ENCODE measurements around the gene CNTN4. TPM values are rescaled to one million over a fixed set of nuclear protein-coding genes. Genes with fewer than 3 reads are reported as not detected.
A peak's percentile ranks its signal among the peaks of the same experiment; 100 is the strongest.

CNTN4 gene
- total RNA-seq, 2 donors from 2014 or later = 13.0 to 50.1 TPM

DNA sequence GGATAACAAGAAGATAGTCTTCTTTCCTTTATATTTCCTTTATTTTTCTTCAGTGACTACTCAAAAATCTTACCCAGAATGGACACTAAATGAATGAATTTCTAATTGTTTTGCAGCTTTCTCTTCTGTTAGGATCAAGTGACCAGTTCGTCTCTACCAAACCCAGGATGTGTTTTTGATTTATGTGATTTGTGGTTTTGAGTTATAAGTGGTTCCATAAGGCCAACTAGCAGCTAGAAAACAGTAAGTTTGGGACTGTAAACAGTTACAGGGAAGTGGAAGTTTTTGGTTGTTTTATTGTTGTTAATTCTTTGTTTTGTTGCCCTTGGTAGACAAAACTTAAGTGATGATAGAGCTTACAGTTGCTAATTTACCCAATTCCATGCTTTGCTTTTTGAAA is 555.0 kb downstream of the CNTN4 start:
- Histone ChIP-seq H3K36me3 (replicated peaks in 1 of 2; ENCODE audit: insufficient read depth in 1 of 2, low read depth in 2 of 2) (no peaks in the 10 kb centered on the region), H3K27ac (no peak overlapping the region), H3K4me3 (no peak overlapping the region), H3K4me1 (peaks cover 11% of the 10 kb centered on the region), H3K9me3 (no peaks in the 10 kb centered on the region), H3K27me3 (no peaks in the 10 kb centered on the region)
- no peak for DNase-seq
- intact Hi-C loops (cut with DNase I) = no loop called here
- no peak for ATAC-seq
- TF ChIP-seq, protein P1, sequence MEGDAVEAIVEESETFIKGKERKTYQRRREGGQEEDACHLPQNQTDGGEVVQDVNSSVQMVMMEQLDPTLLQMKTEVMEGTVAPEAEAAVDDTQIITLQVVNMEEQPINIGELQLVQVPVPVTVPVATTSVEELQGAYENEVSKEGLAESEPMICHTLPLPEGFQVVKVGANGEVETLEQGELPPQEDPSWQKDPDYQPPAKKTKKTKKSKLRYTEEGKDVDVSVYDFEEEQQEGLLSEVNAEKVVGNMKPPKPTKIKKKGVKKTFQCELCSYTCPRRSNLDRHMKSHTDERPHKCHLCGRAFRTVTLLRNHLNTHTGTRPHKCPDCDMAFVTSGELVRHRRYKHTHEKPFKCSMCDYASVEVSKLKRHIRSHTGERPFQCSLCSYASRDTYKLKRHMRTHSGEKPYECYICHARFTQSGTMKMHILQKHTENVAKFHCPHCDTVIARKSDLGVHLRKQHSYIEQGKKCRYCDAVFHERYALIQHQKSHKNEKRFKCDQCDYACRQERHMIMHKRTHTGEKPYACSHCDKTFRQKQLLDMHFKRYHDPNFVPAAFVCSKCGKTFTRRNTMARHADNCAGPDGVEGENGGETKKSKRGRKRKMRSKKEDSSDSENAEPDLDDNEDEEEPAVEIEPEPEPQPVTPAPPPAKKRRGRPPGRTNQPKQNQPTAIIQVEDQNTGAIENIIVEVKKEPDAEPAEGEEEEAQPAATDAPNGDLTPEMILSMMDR (IDR thresholded peaks at IDR 0.05) = no peak
- no peak for TF ChIP-seq POLR2A (IDR thresholded peaks at IDR 0.05)
- WGBS, 2 donors = 39 to 42% methylated on average over 1 of the region's 1 CpG

DNA sequence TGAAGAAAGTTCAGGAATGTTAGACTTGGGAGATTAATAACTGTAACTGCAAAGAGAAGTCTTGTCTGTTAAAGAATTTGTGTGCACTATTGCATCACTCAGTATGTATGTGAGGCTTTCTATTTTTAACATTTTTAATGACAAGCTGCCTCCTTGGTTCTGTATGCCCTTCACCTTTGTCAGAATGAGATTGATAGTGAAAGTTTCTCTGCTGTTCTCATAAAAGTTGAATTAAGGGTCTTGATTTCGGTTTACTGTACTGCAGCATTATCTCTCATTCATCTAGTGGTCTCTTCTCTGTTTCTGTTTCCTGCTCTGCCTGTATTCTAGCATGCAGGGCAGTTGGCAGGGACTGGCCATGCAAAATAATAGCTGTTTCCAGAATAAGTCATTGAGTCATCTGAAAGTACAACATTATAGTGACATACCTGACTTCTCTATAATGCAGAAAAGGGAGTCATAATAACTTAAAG is 556.6 kb downstream of the CNTN4 start:
- 8 to 10% methylated on average over 1 of the region's 1 CpG for WGBS, 2 donors
- H3K36me3 ChIP-seq (replicated peaks in 1 of 2; ENCODE audit: insufficient read depth in 1 of 2, low read depth in 2 of 2) = no peaks in the 10 kb centered on the region
- peak overlapping the region in 3 of 4 donors; percentile 6 to 44 (median 33) for H3K27ac ChIP-seq
- TF ChIP-seq POLR2A (IDR thresholded peaks at IDR 0.05) = no peak
- TF ChIP-seq, protein P1 (IDR thresholded peaks at IDR 0.05) = no peak
- H3K9me3 ChIP-seq = no peaks in the 10 kb centered on the region
- no peak for DNase-seq
- no peak overlapping the region for H3K4me3 ChIP-seq
- H3K4me1 ChIP-seq = peaks cover 11% of the 10 kb centered on the region
- no peaks in the 10 kb centered on the region for H3K27me3 ChIP-seq
- peak; percentile 47 for ATAC-seq
- intact Hi-C loops (cut with DNase I) = no loop called here

DNA sequence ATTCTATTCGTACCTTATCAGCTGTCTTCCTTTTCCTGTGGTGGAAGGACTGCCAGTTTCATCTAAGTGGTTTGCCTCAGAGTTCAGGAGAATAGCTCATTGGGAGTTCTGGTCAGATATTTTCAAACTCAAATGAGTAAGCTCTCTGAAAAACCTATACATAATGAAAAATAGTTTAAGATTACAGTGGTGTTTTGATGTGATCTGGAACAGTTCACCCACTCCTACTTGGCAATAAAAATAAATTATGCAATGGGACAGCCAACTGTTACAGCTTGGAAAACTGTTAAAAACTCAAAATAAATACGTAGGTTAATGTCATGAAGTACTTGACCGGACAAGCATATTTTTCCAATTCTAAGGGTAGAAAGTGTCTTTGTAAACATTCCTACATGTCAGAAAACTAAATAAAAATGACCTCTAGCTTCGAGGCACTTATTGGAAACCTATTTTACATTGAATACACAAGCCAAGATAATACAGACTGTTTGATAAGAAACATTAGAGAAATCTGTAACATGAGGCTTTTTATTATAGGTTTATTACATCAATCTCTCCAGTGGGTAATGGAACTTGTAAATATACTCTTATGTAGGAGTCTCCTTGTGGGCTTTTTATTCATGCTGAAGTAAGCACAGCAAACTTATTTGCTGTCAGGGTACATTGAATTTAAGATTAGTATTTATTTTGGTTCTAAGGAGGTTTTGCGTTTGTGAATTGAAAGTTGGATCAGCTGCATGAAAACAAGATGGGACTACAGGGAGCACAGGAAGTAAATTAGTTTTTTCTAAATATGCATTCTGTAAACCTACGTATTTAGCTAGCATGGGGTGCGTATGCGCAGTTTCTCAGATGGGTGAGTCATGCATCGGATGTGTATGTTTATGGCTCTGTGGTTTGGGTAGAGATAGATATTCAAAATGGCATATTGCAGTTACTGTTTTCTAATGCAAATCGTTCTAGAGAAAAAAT is 558.4 kb downstream of the CNTN4 start:
- no peak for DNase-seq
- ATAC-seq = no peak
- Histone ChIP-seq H3K27me3 (no peaks in the 10 kb centered on the region), H3K9me3 (no peaks in the 10 kb centered on the region), H3K4me3 (no peak overlapping the region), H3K4me1 (peaks cover 11% of the 10 kb centered on the region), H3K36me3 (replicated peaks in 1 of 2; ENCODE audit: insufficient read depth in 1 of 2, low read depth in 2 of 2) (no peaks in the 10 kb centered on the region), H3K27ac (peak overlapping the region in 1 of 4 donors; percentile 1)
- intact Hi-C loops (cut with DNase I) = no loop called here
- TF ChIP-seq POLR2A (IDR thresholded peaks at IDR 0.05) = no peak
- TF ChIP-seq, protein P1 (IDR thresholded peaks at IDR 0.05) = no peak
- WGBS, 2 donors = 42 to 57% methylated on average over 10 of the region's 10 CpGs

DNA sequence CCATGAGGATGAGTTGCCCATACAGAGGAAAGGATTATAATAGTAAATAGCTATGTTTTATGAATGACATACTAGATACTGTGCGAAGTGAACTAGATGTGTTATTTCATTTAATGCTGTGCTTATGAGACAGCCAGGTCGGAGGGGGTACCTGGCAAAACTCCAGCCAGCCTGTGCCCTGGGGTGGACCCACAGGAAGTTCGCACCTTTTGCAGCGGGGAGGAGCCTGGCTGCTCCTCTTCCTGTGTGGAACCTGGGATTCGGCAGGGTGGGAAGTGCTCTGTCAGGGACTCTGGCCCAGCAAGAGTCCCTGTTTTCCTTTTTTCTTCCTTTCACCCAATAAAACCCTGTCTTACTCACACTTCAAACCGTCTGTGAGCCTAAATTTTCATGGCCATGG is 559.3 kb downstream of the CNTN4 start:
- DNase-seq (no peak), ATAC-seq (no peak)
- Histone ChIP-seq H3K9me3 (no peaks in the 10 kb centered on the region), H3K27me3 (no peaks in the 10 kb centered on the region), H3K27ac (no peak overlapping the region), H3K4me1 (peaks cover 11% of the 10 kb centered on the region), H3K36me3 (replicated peaks in 1 of 2; ENCODE audit: insufficient read depth in 1 of 2, low read depth in 2 of 2) (no peaks in the 10 kb centered on the region), H3K4me3 (no peak overlapping the region)
- 59 to 72% methylated on average over 5 to 6 of the region's 6 CpGs for WGBS, 2 donors
- no peak for TF ChIP-seq POLR2A (IDR thresholded peaks at IDR 0.05)
- TF ChIP-seq, protein P1 (IDR thresholded peaks at IDR 0.05) = no peak
- intact Hi-C loops (cut with DNase I) = no loop called here

Measured in body of pancreas (tissue), 4 donors.